Mammary epithelial cell (primary cell): ENCODE measurements around the gene CREBBP.
"Not testable (repeated sequence)": the region's sequence is repeated elsewhere in the genome, so short reads cannot be mapped to it uniquely, and the experiment has no call there.

Source experiments
- EZH2 ChIP-seq: IDR thresholded peaks from 2 replicates; pipeline ENCODE4 v1.6.1; 2012; ENCODE audit warnings: low read length, inconsistent platforms, borderline replicate concordance
- TF ChIP-seq, protein P1 (sequence below), 2 donors: IDR thresholded peaks in 1 of 2; conservative IDR thresholded peaks in 1 of 2; 2 replicates each; pipeline ENCODE4 v1.5.1; 2011 to 2012; ENCODE audit warnings: inconsistent platforms in 2 of 2, low read length in 2 of 2, mild to moderate bottlenecking in 2 of 2, control low read depth in 1 of 2, low read depth in 1 of 2; ENCODE audit not compliant: insufficient read depth in 1 of 2; ENCODE audit errors: extremely low read depth in 1 of 2

DNA sequence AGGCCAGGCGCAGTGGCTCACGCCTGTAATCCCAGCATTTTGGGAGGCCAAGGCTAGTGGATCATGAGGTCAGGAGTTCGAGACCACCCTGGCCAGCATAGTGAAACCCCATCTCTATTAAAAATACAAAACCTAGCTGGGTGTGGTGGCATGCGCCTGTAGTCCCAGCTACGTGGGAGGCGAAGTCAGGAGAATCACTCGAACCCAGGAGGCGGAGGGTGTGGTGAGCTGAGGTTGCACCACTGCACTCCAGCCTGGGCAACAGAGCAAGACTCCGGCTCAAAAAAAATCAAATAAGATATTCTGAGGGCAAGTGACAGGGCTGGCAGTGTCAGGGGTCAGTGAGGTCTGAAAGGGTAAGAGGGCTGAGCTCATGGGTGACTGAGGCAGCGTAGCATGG, 166.1 kb downstream of the CREBBP start:
- TF ChIP-seq, protein P1, sequence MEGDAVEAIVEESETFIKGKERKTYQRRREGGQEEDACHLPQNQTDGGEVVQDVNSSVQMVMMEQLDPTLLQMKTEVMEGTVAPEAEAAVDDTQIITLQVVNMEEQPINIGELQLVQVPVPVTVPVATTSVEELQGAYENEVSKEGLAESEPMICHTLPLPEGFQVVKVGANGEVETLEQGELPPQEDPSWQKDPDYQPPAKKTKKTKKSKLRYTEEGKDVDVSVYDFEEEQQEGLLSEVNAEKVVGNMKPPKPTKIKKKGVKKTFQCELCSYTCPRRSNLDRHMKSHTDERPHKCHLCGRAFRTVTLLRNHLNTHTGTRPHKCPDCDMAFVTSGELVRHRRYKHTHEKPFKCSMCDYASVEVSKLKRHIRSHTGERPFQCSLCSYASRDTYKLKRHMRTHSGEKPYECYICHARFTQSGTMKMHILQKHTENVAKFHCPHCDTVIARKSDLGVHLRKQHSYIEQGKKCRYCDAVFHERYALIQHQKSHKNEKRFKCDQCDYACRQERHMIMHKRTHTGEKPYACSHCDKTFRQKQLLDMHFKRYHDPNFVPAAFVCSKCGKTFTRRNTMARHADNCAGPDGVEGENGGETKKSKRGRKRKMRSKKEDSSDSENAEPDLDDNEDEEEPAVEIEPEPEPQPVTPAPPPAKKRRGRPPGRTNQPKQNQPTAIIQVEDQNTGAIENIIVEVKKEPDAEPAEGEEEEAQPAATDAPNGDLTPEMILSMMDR (conservative IDR thresholded peaks at IDR 0.05 in 1 of 2, IDR thresholded peaks at IDR 0.05 in 1 of 2; ENCODE audit: extremely low read depth in 1 of 2, insufficient read depth in 1 of 2, low read depth in 1 of 2, low read length in 2 of 2), result not testable (repeated sequence)
- not testable (repeated sequence) for TF ChIP-seq EZH2
